Body of pancreas (tissue), 4 donors: Measurements from ENCODE around the gene MISP. TPM values are rescaled to one million over a fixed set of nuclear protein-coding genes. Genes with fewer than 3 reads are reported as not detected.

ENCODE experiments used
- ATAC-seq: fragments of 150-250 bp; one replicate; pipeline ENCODE4 v1.9.1; 2016
- DNase-seq, 4 donors: peaks; one replicate each; pipeline ENCODE4 v3.0.0-alpha.2; 2019
- H3K27ac ChIP-seq, 4 donors: fragments of 200-600 bp; sonication (generic); 1 replicate in 3 of 4; 2 replicates in 1 of 4; pipeline versions ENCODE4 v1.5.1 to v1.6.1; 2016 to 2019; ENCODE audit warnings: mild to moderate bottlenecking in 1 of 4, mixed read lengths in 1 of 4, moderate library complexity in 1 of 4
- H3K27me3 ChIP-seq, 2 donors: fragments of 200-600 bp; sonication (generic); one replicate each; pipeline ENCODE4 v1.6.0; 2016; ENCODE audit warnings: mild to moderate bottlenecking in 1 of 2
- H3K36me3 ChIP-seq, 2 donors: fragments of 200-600 bp; sonication (generic); replicated peaks in 1 of 2; 2 replicates each; pipeline ENCODE4 v1.5.1; 2016; ENCODE audit warnings: low read depth in 2 of 2; ENCODE audit not compliant: insufficient read depth in 1 of 2
- H3K4me1 ChIP-seq: fragments of 200-600 bp; sonication (generic); one replicate; pipeline ENCODE4 v1.6.0; 2016
- H3K4me3 ChIP-seq, 2 donors: fragments of 200-600 bp; sonication (generic); 1 replicate in 1 of 2; 2 replicates in 1 of 2; pipeline ENCODE4 v1.5.1; 2016 to 2019
- H3K9me3 ChIP-seq, 3 donors: fragments of 200-600 bp; sonication (generic); 1 replicate in 2 of 3; 2 replicates in 1 of 3; pipeline ENCODE4 v1.5.1; 2016
- POLR2A ChIP-seq, 3 donors: fragments of 450-650 bp; IDR thresholded peaks; one replicate each; pipeline ENCODE4 v1.6.1; 2016; ENCODE audit warnings: antibody characterized with exemption in 3 of 3, mild to moderate bottlenecking in 2 of 3
- WGBS, 2 donors: methylation state at CpG; one replicate each; pipeline ENCODE4 v1.1.5; 2017; 5-methylcytosine and 5-hydroxymethylcytosine counted together
- intact Hi-C: fragments of 100-400 bp; cut with DNase I; formaldehyde crosslinking; loops from one replicate; pipeline ENCODE4 v1.15.1; 2023
- total RNA-seq, 2 donors: library from RNA; depleted of rRNA; stranded (reverse); fragments of >200 nt; gene quantifications; one replicate each; pipeline ENCODE4 v1.1.0, GENCODE V29; 2016
- TF ChIP-seq, protein P1 (sequence below), 7 experiments: fragments of 450-650 bp in 4 of 7; fragments of 200-600 bp in 3 of 7; sonication (generic) in 3 of 7; IDR thresholded peaks; one replicate each; pipeline ENCODE4 v1.5.1; 2016 to 2019; ENCODE audit warnings: antibody characterized with exemption in 7 of 7

MISP gene
- total RNA-seq, 2 donors from 2014 or later = 0.99 to 3.4 TPM

DNA sequence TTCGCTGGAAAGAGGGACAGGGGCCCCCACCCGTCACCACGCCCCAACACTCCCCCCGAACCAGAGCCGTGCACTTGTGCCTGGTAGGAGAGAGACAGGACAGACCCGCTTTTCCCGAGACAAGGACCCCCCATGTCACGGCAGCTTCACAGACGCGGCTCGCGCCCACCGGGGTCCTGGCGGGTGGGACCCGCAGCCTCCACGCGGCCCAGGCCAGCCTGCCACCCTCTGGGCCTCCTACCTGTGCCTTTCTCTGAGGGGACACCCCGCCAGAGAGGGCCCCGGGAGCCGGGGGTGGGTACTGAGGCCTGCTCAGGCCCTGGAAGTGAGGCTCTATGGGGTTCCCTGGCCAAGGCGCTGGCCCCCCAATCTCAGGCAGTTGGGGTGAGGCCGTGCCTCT is 4.0 kb upstream of the MISP start:
- Histone ChIP-seq H3K36me3 (no peaks in the 10 kb centered on the region), H3K27ac (no peak overlapping the region), H3K4me1 (peaks cover 11% of the 10 kb centered on the region), H3K27me3 (peaks cover 0 to 7% of the 10 kb centered on the region in 2 donors), H3K9me3 (no peaks in the 10 kb centered on the region), H3K4me3 (no peak overlapping the region)
- DNase-seq = no peak
- no peak for ATAC-seq
- intact Hi-C loops = no loop called here
- no peak for TF ChIP-seq POLR2A (IDR thresholded peaks at IDR 0.05)
- TF ChIP-seq, protein P1, sequence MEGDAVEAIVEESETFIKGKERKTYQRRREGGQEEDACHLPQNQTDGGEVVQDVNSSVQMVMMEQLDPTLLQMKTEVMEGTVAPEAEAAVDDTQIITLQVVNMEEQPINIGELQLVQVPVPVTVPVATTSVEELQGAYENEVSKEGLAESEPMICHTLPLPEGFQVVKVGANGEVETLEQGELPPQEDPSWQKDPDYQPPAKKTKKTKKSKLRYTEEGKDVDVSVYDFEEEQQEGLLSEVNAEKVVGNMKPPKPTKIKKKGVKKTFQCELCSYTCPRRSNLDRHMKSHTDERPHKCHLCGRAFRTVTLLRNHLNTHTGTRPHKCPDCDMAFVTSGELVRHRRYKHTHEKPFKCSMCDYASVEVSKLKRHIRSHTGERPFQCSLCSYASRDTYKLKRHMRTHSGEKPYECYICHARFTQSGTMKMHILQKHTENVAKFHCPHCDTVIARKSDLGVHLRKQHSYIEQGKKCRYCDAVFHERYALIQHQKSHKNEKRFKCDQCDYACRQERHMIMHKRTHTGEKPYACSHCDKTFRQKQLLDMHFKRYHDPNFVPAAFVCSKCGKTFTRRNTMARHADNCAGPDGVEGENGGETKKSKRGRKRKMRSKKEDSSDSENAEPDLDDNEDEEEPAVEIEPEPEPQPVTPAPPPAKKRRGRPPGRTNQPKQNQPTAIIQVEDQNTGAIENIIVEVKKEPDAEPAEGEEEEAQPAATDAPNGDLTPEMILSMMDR (IDR thresholded peaks at IDR 0.05) = no peak
- WGBS, 2 donors = 89% methylated on average over 7 of the region's 22 CpGs; no CpG with 5 or more reads in 1 of the 2 donors

DNA sequence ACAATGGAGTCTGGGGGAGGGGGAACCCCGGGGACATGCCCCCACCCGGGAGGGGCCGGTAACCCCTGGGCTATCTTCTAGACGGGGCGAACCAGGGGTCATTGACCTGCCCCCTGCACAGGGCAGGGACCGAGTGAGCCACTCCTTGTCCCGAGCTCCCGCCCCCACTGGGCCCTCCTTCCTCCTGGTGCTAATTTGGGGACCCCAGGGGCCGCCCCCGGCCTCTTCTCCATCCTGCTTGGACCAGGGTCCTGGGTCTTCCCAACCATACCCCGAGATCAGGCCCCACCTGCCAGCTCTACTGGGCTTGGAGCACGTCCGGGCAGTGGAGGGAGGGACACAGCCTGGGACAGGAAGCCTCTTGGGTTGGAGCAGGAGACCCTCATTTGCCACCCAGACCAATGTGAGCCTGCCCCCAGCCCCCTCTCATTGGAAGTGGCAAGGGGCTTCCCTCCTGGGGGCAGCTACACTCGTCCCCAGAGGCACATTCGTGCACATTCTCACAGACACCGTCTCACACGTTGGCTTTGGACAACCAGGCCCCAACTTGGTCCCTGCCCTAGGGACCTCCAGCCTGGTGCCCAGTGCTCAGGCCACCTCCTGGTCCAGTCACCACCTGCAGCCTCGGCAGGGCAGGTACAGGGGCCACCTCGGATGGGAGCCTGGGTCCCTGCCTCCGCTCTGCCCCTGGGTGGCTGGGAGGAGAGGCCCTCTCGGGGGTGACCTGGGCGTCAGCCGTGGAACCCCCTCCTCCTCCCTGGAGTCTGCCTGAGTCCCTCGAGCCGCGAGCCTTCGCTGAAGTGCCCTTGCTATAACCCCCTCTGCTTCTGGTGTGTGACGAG is 3.3 kb upstream of the MISP start:
- Histone ChIP-seq H3K36me3 (no peaks in the 10 kb centered on the region), H3K27ac (no peak overlapping the region), H3K4me3 (no peak overlapping the region), H3K4me1 (peaks cover 11% of the 10 kb centered on the region), H3K27me3 (peaks cover 0 to 7% of the 10 kb centered on the region in 2 donors), H3K9me3 (no peaks in the 10 kb centered on the region)
- WGBS, 2 donors = 93 to 96% methylated on average over 3 to 22 of the region's 28 CpGs
- TF ChIP-seq, protein P1 (IDR thresholded peaks at IDR 0.05) = no peak
- TF ChIP-seq POLR2A (IDR thresholded peaks at IDR 0.05) = no peak
- intact Hi-C loops = no loop called here
- DNase-seq (no peak), ATAC-seq (no peak)

DNA sequence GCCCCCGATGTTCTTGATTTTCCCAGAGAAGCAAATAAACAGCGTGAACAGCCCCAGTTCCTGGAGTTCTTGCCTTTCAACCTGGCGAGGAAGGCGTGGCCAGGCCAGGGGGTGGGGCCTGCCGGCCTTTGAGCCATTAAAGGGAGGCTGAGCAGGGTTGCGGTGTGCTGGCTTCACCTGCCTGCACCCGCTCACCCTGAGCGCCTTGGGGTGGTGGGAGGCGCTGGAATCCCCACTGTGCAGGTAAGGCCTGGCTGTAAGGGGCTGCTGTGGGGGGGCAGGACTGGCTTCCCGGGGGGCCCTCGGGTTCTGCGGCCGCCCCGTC is 2.7 kb upstream of the MISP start:
- H3K9me3 ChIP-seq = no peaks in the 10 kb centered on the region
- H3K27me3 ChIP-seq = peaks cover 0 to 7% of the 10 kb centered on the region in 2 donors
- no peak for ATAC-seq
- DNase-seq = no peak
- 72 to 83% methylated on average over 1 to 10 of the region's 14 CpGs for WGBS, 2 donors
- peaks cover 11% of the 10 kb centered on the region for H3K4me1 ChIP-seq
- no peak for TF ChIP-seq POLR2A (IDR thresholded peaks at IDR 0.05)
- TF ChIP-seq, protein P1 (IDR thresholded peaks at IDR 0.05) = no peak
- H3K36me3 ChIP-seq = no peaks in the 10 kb centered on the region
- H3K4me3 ChIP-seq = no peak overlapping the region
- H3K27ac ChIP-seq = no peak overlapping the region
- intact Hi-C loops = no loop called here

DNA sequence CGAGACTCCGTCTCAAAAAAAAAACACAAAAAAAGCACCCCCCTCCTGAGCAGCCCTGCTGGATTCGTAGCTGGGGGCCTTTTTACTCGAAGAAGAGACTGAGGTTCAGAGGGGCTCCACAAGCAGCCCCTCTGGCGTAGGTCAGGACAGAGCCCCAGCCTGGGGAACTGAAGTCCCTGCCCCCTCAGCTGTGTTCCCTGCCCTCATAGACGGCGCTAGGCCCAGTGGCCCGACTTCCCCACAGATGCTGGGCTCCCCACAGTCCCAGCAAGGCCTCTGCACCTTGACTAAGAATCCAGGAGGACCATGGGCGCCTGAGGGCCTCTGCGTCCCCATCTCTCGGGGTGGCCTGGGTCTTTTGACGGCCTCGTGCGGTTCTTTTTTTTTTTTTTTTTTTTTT is 1.1 kb upstream of the MISP start:
- ATAC-seq (no peak), DNase-seq (no peak)
- intact Hi-C loops = no loop called here
- TF ChIP-seq POLR2A (IDR thresholded peaks at IDR 0.05) = no peak
- TF ChIP-seq, protein P1 (IDR thresholded peaks at IDR 0.05) = no peak
- Histone ChIP-seq H3K27me3 (peaks cover 0 to 7% of the 10 kb centered on the region in 2 donors), H3K9me3 (no peaks in the 10 kb centered on the region), H3K4me1 (peaks cover 11% of the 10 kb centered on the region), H3K27ac (no peak overlapping the region), H3K4me3 (no peak overlapping the region), H3K36me3 (no peaks in the 10 kb centered on the region)
- 83 to 94% methylated on average over 11 to 14 of the region's 14 CpGs for WGBS, 2 donors
